Measurements from ENCODE around the gene ZFYVE27.
A peak's percentile ranks its signal among the peaks of the same experiment; 100 is the strongest.

GRCh38 chr10:97721871-97722780, 14.8 kb upstream of the ZFYVE27 start:
- TF ChIP-seq CTCF (IDR thresholded peaks at IDR 0.05) (no peak), POLR2A (IDR thresholded peaks at IDR 0.05) (peak in 1 of 2 donors; percentile 19)

Data from Peyer's patch (tissue), 4 donors.